WTC11 (cell line): ENCODE data around the gene FAM216A.

Experiments
- JUN ChIP-seq: sonication (generic); formaldehyde crosslinking; IDR thresholded peaks from 2 replicates; pipeline ENCODE4 v1.8.0; 2023; ENCODE audit warnings: mild to moderate bottlenecking, missing genetic modification reagents
- PREB ChIP-seq: sonication (generic); formaldehyde crosslinking; IDR thresholded peaks from 2 replicates; pipeline ENCODE4 v1.8.1; 2022; ENCODE audit warnings: mild to moderate bottlenecking, missing genetic modification reagents, moderate library complexity, borderline replicate concordance
- USF1 ChIP-seq: sonication (generic); formaldehyde crosslinking; IDR thresholded peaks from 2 replicates; pipeline ENCODE4 v1.8.0; 2022; ENCODE audit warnings: mild to moderate bottlenecking, missing genetic modification reagents
- ZNF232 ChIP-seq: sonication (generic); formaldehyde crosslinking; IDR thresholded peaks from 2 replicates; pipeline ENCODE4 v1.8.0; 2022; ENCODE audit warnings: mild to moderate bottlenecking, missing genetic modification reagents

GRCh38 chr12:110466791-110467190 lies 1.9 kb upstream of the FAM216A start:
- TF ChIP-seq ZNF232 (no peak), JUN (CRISPR knock-in tag) (no peak), USF1 (CRISPR knock-in tag) (no peak), PREB (CRISPR knock-in tag) (no peak)
